ENCODE data around the gene EPC1. TPM values are rescaled to one million over a fixed set of nuclear protein-coding genes. Genes with fewer than 3 reads are reported as not detected.

EPC1 gene
- total RNA-seq, 4 donors from 2014 or later, result 30.5 to 68.7 (median 34.5) TPM

DNA sequence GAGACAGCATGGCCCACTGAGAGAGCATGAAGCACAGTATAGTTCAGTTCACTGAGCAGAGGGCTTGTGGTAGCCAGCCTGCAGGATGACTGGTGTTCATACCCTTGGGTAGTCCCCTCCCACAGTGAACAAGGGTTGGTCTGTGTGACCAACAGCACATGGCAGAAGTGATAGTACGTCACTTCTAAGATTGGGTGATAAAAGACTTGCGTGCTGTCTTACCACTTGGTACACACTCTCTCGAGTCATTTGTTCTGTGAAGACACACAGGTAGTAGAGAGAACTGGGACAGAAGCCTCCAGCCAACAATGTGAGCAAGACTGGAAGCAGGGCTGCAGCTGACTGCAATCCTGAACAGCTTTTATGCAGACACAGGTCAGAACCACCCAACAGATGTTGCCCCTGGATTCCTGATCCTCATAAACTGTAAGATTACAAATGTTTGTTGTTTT lies 14.6 kb downstream of the EPC1 start:
- no peak for DNase-seq (ENCODE audit: low spot score)
- TF ChIP-seq, protein P1, sequence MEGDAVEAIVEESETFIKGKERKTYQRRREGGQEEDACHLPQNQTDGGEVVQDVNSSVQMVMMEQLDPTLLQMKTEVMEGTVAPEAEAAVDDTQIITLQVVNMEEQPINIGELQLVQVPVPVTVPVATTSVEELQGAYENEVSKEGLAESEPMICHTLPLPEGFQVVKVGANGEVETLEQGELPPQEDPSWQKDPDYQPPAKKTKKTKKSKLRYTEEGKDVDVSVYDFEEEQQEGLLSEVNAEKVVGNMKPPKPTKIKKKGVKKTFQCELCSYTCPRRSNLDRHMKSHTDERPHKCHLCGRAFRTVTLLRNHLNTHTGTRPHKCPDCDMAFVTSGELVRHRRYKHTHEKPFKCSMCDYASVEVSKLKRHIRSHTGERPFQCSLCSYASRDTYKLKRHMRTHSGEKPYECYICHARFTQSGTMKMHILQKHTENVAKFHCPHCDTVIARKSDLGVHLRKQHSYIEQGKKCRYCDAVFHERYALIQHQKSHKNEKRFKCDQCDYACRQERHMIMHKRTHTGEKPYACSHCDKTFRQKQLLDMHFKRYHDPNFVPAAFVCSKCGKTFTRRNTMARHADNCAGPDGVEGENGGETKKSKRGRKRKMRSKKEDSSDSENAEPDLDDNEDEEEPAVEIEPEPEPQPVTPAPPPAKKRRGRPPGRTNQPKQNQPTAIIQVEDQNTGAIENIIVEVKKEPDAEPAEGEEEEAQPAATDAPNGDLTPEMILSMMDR (IDR thresholded peaks at IDR 0.05), result no peak
- peak; percentile 38 for ATAC-seq (ENCODE audit: low FRiP score)

DNA sequence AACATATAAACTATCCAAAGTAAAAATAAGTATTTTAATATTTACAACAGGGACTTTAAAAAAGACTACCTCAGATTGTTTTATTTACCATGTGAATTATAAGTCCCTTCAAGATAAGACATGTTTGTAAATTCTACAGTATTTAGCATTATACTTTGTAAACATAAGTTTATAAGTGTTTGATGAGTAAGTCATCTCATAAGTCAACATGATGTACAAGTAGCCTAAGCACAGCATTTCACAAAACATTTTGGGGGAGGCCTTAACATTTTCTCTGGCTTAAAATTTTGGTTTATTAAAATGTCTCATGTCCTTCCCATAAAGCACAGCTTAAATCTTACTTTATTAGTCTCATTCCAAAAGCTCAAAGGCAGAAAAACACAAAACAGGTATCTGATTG lies 15.4 kb downstream of the EPC1 start:
- DNase-seq (ENCODE audit: low spot score) (no peak), ATAC-seq (ENCODE audit: low FRiP score) (no peak)
- TF ChIP-seq, protein P1 (IDR thresholded peaks at IDR 0.05), result no peak

DNA sequence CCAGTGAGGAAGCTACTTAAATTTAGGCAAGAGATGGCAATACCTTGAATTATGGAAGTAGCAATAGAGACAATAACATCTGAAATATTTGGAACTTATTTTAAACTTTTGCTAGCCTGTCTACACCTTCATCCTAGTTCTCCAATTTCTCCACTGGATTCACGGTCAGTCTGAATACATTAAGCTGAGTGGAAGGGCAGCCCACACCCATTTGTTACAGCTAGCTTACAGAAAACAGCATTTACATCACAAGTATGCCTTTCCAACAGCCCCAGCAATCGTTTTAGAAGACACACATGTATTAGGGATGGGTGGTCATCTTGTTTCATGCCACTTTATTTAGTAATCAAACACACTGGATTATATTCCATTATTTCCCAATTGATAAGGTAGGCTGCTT lies 16.7 kb downstream of the EPC1 start:
- TF ChIP-seq, protein P1 (IDR thresholded peaks at IDR 0.05), result no peak
- ATAC-seq (ENCODE audit: low FRiP score) (no peak), DNase-seq (ENCODE audit: low spot score) (no peak)

DNA sequence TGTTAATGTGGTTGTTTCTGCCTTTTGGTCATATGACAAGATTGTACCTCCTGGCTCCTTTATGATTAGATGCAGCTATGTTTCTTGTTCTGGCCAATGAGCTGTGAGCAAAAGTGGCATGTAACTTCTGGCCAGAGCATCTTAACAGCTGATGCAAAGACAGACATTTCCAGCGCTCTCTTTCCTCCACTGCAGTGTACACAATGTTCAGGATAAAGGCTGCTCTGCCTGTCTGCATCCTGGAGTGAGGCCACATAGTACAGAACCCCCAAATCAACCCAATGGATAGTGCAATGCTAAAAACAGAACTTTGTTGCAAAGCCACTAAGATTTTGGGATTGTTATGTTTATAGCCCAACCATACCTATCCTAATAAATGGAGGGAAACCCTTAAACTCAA lies 17.9 kb downstream of the EPC1 start:
- DNase-seq (ENCODE audit: low spot score) (no peak), ATAC-seq (ENCODE audit: low FRiP score) (no peak)
- TF ChIP-seq, protein P1 (IDR thresholded peaks at IDR 0.05), result no peak

DNA sequence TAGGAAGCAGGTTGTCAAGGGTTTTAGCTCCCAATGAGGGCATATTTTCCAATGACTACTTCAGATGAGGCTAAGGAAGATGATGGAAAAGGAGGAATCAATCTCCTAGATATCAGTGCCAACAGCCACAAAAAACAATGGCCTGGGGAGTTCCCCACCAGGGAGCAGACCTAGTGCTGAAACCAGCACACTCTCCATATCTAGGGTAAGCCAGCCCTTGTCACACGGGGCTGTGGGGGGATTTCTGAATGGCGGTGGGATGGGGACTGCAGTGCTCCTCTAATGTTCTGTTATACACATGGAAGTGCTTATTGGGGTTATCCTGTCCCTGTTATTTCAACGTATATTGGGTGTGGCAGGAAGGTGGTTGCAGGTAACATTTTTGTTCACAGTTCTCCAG lies 18.5 kb downstream of the EPC1 start:
- ATAC-seq (ENCODE audit: low FRiP score), result no peak
- DNase-seq (ENCODE audit: low spot score), result no peak
- TF ChIP-seq, protein P1 (IDR thresholded peaks at IDR 0.05), result no peak

DNA sequence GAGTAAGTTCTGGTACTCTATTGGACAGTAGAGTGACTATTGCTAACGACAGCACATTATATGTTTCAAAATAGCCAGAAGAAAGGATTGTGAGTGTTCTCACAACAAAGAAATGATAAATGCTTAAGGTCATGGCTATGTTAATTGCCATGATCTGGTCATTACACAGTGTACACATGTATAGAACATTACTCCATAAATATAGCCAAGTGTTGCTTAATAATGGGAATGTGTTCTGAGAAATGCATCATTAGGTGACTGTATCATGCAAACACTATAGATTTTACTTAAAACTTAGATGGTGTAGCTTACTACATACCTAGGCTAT lies 19.6 kb downstream of the EPC1 start:
- ATAC-seq (ENCODE audit: low FRiP score) (no peak), DNase-seq (ENCODE audit: low spot score) (no peak)
- TF ChIP-seq, protein P1 (IDR thresholded peaks at IDR 0.05), result no peak

DNA sequence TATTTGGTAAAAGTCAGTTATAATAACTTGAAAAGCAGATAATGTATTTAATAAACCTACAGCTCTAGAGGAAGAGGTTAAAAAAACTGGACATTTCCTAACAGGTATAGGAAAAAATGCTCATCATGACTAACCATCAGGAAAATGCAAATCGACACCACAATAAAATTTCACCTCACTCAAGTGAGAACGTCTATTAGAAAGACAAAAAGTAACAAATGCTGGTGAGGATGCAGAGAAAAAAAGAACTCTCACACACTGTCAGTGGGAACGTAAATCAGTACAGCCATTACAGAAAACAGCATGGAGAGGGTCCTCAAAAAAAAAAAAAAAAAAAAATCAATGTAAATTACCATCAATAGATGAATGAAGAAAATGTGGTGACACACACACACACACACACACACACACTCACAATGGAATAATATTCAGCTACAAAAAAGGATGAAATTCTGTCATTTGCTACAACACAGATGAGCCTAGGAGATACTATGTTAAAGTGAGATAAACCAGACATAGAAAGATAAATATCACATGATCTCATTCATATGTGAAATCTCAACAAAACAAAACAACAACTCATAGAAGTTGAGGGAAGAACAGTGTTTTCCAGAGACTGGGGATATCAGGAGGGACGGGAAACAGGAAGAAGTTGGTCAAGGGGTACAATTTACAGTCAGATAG lies 20.1 kb downstream of the EPC1 start:
- TF ChIP-seq, protein P1 (IDR thresholded peaks at IDR 0.05), result no peak
- ATAC-seq (ENCODE audit: low FRiP score) (no peak), DNase-seq (ENCODE audit: low spot score) (no peak)

Measured in omental fat pad (tissue), 4 donors.